Keratinocyte (primary cell): ENCODE results near the gene SSC4D. TPM values are rescaled to one million over a fixed set of nuclear protein-coding genes. Genes with fewer than 3 reads are reported as not detected.

Source experiments
- DNase-seq: peaks from one replicate; pipeline ENCODE4 v3.0.0-alpha.2; 2011; ENCODE audit warnings: low read depth, missing footprints, low spot score
- FAIRE-seq: peaks from 2 replicates; lab custom pipeline; 2011; peaks lifted over from hg19 to GRCh38; lab: Jason Lieb, UNC
- H2AFZ ChIP-seq: 2 replicates; pipeline ENCODE4 v1.6.0; 2012; ENCODE audit warnings: low read length, control low read depth, inconsistent platforms; ENCODE audit not compliant: control insufficient read depth
- H3K27ac ChIP-seq: 2 replicates; pipeline ENCODE4 v1.5.1; 2011; ENCODE audit warnings: low read length; ENCODE audit not compliant: control insufficient read depth, insufficient read depth
- H3K27me3 ChIP-seq: 3 replicates; pipeline ENCODE4 v1.6.0; 2011; ENCODE audit warnings: low read length; ENCODE audit not compliant: control insufficient read depth, insufficient read depth; ENCODE audit errors: extremely low read depth
- H3K36me3 ChIP-seq, 2 experiments: 2 replicates in 1 of 2; 3 replicates in 1 of 2; pipeline ENCODE4 v1.5.1; 2011; ENCODE audit warnings: low read length in 2 of 2, mild to moderate bottlenecking in 1 of 2; ENCODE audit not compliant: control insufficient read depth in 2 of 2, insufficient read depth in 2 of 2; ENCODE audit errors: extremely low read depth in 1 of 2
- H3K4me1 ChIP-seq: 3 replicates; pipeline ENCODE4 v1.5.1; 2011; ENCODE audit warnings: low read length; ENCODE audit not compliant: control insufficient read depth, insufficient read depth; ENCODE audit errors: extremely low read depth
- H3K4me2 ChIP-seq: 3 replicates; pipeline ENCODE4 v1.6.0; 2011; ENCODE audit warnings: low read depth, low read length; ENCODE audit not compliant: control insufficient read depth, insufficient read depth; ENCODE audit errors: extremely low read depth
- H3K4me3 ChIP-seq, 3 experiments: fragments of 200-600 bp in 1 of 3; sonication (generic) in 1 of 3; 2 replicates in 2 of 3; 3 replicates in 1 of 3; pipeline ENCODE4 v1.5.1; 2011 to 2016; ENCODE audit warnings: low read length in 3 of 3, mild to moderate bottlenecking in 3 of 3, control low read depth in 2 of 3, inconsistent platforms in 1 of 3, low read depth in 1 of 3, mixed read lengths in 1 of 3, mixed run types in 1 of 3, moderate library complexity in 1 of 3; ENCODE audit not compliant: control insufficient read depth in 2 of 3, insufficient read depth in 2 of 3; ENCODE audit errors: extremely low read depth in 1 of 3
- H3K79me2 ChIP-seq: 2 replicates; pipeline ENCODE4 v1.6.0; 2012; ENCODE audit warnings: low read length; ENCODE audit not compliant: control insufficient read depth, insufficient read depth
- H3K9ac ChIP-seq: 3 replicates; pipeline ENCODE4 v1.6.0; 2011; ENCODE audit warnings: low read length; ENCODE audit not compliant: control insufficient read depth, insufficient read depth; ENCODE audit errors: extremely low read depth
- H3K9me1 ChIP-seq: 3 replicates; pipeline ENCODE4 v1.6.0; 2011; ENCODE audit warnings: low read length; ENCODE audit not compliant: control insufficient read depth, insufficient read depth; ENCODE audit errors: extremely low read depth
- H3K9me3 ChIP-seq: 2 replicates; pipeline ENCODE4 v1.5.1; 2012; ENCODE audit warnings: low read depth, low read length; ENCODE audit not compliant: control insufficient read depth
- H4K20me1 ChIP-seq: 3 replicates; pipeline ENCODE4 v1.6.0; 2011; ENCODE audit warnings: low read length; ENCODE audit not compliant: control insufficient read depth, insufficient read depth; ENCODE audit errors: extremely low read depth
- CTCF ChIP-seq, 3 experiments: IDR thresholded peaks in 1 of 3; conservative IDR thresholded peaks in 1 of 3; optimal IDR thresholded peaks in 1 of 3; 2 replicates in 2 of 3; 3 replicates in 1 of 3; pipeline versions ENCODE3 to v1.5.1; 2011; ENCODE audit warnings: low read length in 3 of 3, mild to moderate bottlenecking in 3 of 3, moderate library complexity in 2 of 3, control low read depth in 1 of 3, inconsistent platforms in 1 of 3; ENCODE audit not compliant: insufficient read depth in 2 of 3; ENCODE audit errors: extremely low read depth in 1 of 3
- EZH2 ChIP-seq: IDR thresholded peaks from one replicate; pipeline ENCODE4 v1.6.1; 2012; ENCODE audit warnings: inconsistent platforms, mild to moderate bottlenecking, low read length, moderate library complexity
- dilution Hi-C: fragments of 300-500 bp; cut with MboI; formaldehyde crosslinking; loops from one replicate; pipeline ENCODE4 v1.7.0; 2020; ENCODE audit warnings: low sequenced_read_pairs; ENCODE audit not compliant: extremely low pct_ligation_motif_present
- polyA plus RNA-seq, 5 experiments: library from polyadenylated mRNA; depleted of rRNA in 3 of 5; stranded (reverse) in 3 of 5; stranded (forward) in 1 of 5; unstranded in 1 of 5; fragments of >200 nt; gene quantifications; 1 replicate in 1 of 5; 2 replicates in 3 of 5; 3 replicates in 1 of 5; pipeline versions ENCODE4 v1.2.1 to v1.2.3, GENCODE V29; 2011 to 2012; ENCODE audit warnings: missing spikeins in 2 of 5, low read depth in 1 of 5, low replicate concordance in 1 of 5

Gene SSC4D
- polyA plus RNA-seq, 1 donor (not counting 4 experiments of a cell fraction or from before 2014, with no cell fraction given) = 0.98 TPM

- Histone ChIP-seq H3K9ac (no peak overlapping the region), H2AFZ (no peak overlapping the region), H4K20me1 (peaks cover 57% of the 10 kb centered on the region), H3K4me1 (peaks cover 9% of the 10 kb centered on the region), H3K27me3 (no peaks in the 10 kb centered on the region), H3K79me2 (peaks cover 100% of the 10 kb centered on the region), H3K27ac (no peak overlapping the region), H3K9me1 (peaks cover 12% of the 10 kb centered on the region), H3K36me3 (peaks cover 25 to 38% of the 10 kb centered on the region in 2 experiments), H3K4me3 (no peak overlapping the region), H3K4me2 (no peak overlapping the region), H3K9me3 (no peaks in the 10 kb centered on the region)
- DNase-seq (no peak), FAIRE-seq (no peak)
- dilution Hi-C loops = no loop called here
- TF ChIP-seq EZH2 (no peak), CTCF (optimal IDR thresholded peaks at IDR 0.05 in 1 of 3, IDR thresholded peaks at IDR 0.05 in 1 of 3, conservative IDR thresholded peaks at IDR 0.05 in 1 of 3; ENCODE audit: extremely low read depth in 1 of 3, insufficient read depth in 2 of 3, low read length in 3 of 3) (no peak)
Observed at GRCh38 chr7:76349313-76349885, 60.1 kb downstream of the SSC4D start.

- no peak for DNase-seq
- dilution Hi-C loops = no loop called here
- Histone ChIP-seq H3K36me3 (peaks cover 34 to 40% of the 10 kb centered on the region in 2 experiments), H3K9ac (no peak overlapping the region), H2AFZ (no peak overlapping the region), H3K9me3 (no peaks in the 10 kb centered on the region), H3K4me2 (no peak overlapping the region), H3K27me3 (no peaks in the 10 kb centered on the region), H3K9me1 (peaks cover 7% of the 10 kb centered on the region), H3K4me3 (no peak overlapping the region), H3K79me2 (peaks cover 100% of the 10 kb centered on the region), H4K20me1 (peaks cover 55% of the 10 kb centered on the region), H3K27ac (no peak overlapping the region), H3K4me1 (peaks cover 13% of the 10 kb centered on the region)
- TF ChIP-seq CTCF (optimal IDR thresholded peaks at IDR 0.05 in 1 of 3, IDR thresholded peaks at IDR 0.05 in 1 of 3, conservative IDR thresholded peaks at IDR 0.05 in 1 of 3; ENCODE audit: extremely low read depth in 1 of 3, insufficient read depth in 2 of 3, low read length in 3 of 3) (no peak), EZH2 (no peak)
- no peak for FAIRE-seq
Observed at GRCh38 chr7:76347710-76348109, 61.8 kb downstream of the SSC4D start.
